Parathyroid adenoma (tissue), 2 donors: ENCODE data around the gene INAVA.

Experiments
- H2AFZ ChIP-seq: fragments of 300-600 bp; sonication (generic); one replicate; pipeline ENCODE4 v1.7.0; 2017; ENCODE audit warnings: antibody characterized with exemption, mild to moderate bottlenecking
- H3K27ac ChIP-seq: fragments of 300-600 bp; sonication (generic); one replicate; pipeline ENCODE4 v1.7.0; 2017
- H3K27me3 ChIP-seq: fragments of 300-600 bp; sonication (generic); one replicate; pipeline ENCODE4 v1.7.0; 2017; ENCODE audit warnings: low read length; ENCODE audit not compliant: control insufficient read depth, insufficient read depth
- H3K36me3 ChIP-seq: fragments of 300-600 bp; sonication (generic); one replicate; pipeline ENCODE4 v1.7.0; 2017; ENCODE audit warnings: low read length; ENCODE audit not compliant: control insufficient read depth, insufficient read depth
- H3K4me1 ChIP-seq: fragments of 300-600 bp; sonication (generic); one replicate; pipeline ENCODE4 v1.7.0; 2017; ENCODE audit warnings: control low read depth
- H3K4me2 ChIP-seq: fragments of 300-600 bp; sonication (generic); one replicate; pipeline ENCODE4 v1.7.0; 2017; ENCODE audit warnings: low read length
- H3K4me3 ChIP-seq: fragments of 300-600 bp; sonication (generic); one replicate; pipeline ENCODE4 v1.7.0; 2017; ENCODE audit warnings: low read depth, low read length
- H3K79me2 ChIP-seq: fragments of 300-600 bp; sonication (generic); one replicate; pipeline ENCODE4 v1.7.0; 2017; ENCODE audit warnings: control low read depth
- H3K9ac ChIP-seq: fragments of 300-600 bp; sonication (generic); one replicate; pipeline ENCODE4 v1.7.0; 2017; ENCODE audit warnings: mild to moderate bottlenecking
- H3K9me3 ChIP-seq: fragments of 300-600 bp; sonication (generic); one replicate; pipeline ENCODE4 v1.7.0; 2017; ENCODE audit warnings: low read length; ENCODE audit not compliant: control insufficient read depth
- CTCF ChIP-seq: fragments of 300-600 bp; sonication (generic); IDR thresholded peaks from one replicate; pipeline ENCODE4 v1.7.0; 2017; ENCODE audit warnings: antibody characterized with exemption, mild to moderate bottlenecking
- donor health status: primary hyperparathyroidism.

INAVA gene

GRCh38 chr1:200899954-200900867, 5.5 kb downstream of the INAVA start:
- Histone ChIP-seq H3K4me1 (no peaks in the 10 kb centered on the region), H3K27me3 (no peaks in the 10 kb centered on the region), H2AFZ (no peak overlapping the region), H3K27ac (no peak overlapping the region), H3K4me2 (no peak overlapping the region), H3K9me3 (no peaks in the 10 kb centered on the region), H3K79me2 (no peaks in the 10 kb centered on the region), H3K36me3 (no peaks in the 10 kb centered on the region), H3K9ac (no peak overlapping the region), H3K4me3 (no peak overlapping the region)
- no peak for TF ChIP-seq CTCF

- H3K9ac ChIP-seq, result no peak overlapping the region
- H3K4me1 ChIP-seq, result no peaks in the 10 kb centered on the region
- no peak overlapping the region for H3K4me3 ChIP-seq
- no peaks in the 10 kb centered on the region for H3K79me2 ChIP-seq
- H3K27ac ChIP-seq, result no peak overlapping the region
- no peaks in the 10 kb centered on the region for H3K27me3 ChIP-seq
- no peak for TF ChIP-seq CTCF
- H2AFZ ChIP-seq, result no peak overlapping the region
- H3K9me3 ChIP-seq, result no peaks in the 10 kb centered on the region
- H3K4me2 ChIP-seq, result no peak overlapping the region
- H3K36me3 ChIP-seq, result no peaks in the 10 kb centered on the region
These were observed 6.2 kb downstream of the INAVA start for GRCh38 chr1:200900877-200901276.

GRCh38 chr1:200901350-200901749, 6.7 kb downstream of the INAVA start:
- no peak overlapping the region for H3K9ac ChIP-seq

GRCh38 chr1:200901796-200902444, 7.2 kb downstream of the INAVA start:
- H3K4me3 ChIP-seq, result no peak overlapping the region
- TF ChIP-seq CTCF, result no peak
- no peaks in the 10 kb centered on the region for H3K27me3 ChIP-seq
- no peaks in the 10 kb centered on the region for H3K4me1 ChIP-seq
- no peaks in the 10 kb centered on the region for H3K9me3 ChIP-seq
- no peak overlapping the region for H3K9ac ChIP-seq
- no peak overlapping the region for H3K27ac ChIP-seq
- no peaks in the 10 kb centered on the region for H3K36me3 ChIP-seq
- H2AFZ ChIP-seq, result no peak overlapping the region
- H3K79me2 ChIP-seq, result no peaks in the 10 kb centered on the region
- no peak overlapping the region for H3K4me2 ChIP-seq

More at GRCh38 chr1:200901350-200901749, 6.7 kb downstream of the INAVA start:
- H2AFZ ChIP-seq, result no peak overlapping the region
- H3K36me3 ChIP-seq, result no peaks in the 10 kb centered on the region
- H3K79me2 ChIP-seq, result no peaks in the 10 kb centered on the region
- no peak overlapping the region for H3K4me2 ChIP-seq
- H3K9me3 ChIP-seq, result no peaks in the 10 kb centered on the region
- no peak overlapping the region for H3K27ac ChIP-seq
- no peaks in the 10 kb centered on the region for H3K4me1 ChIP-seq
- TF ChIP-seq CTCF, result no peak
- H3K27me3 ChIP-seq, result no peaks in the 10 kb centered on the region
- H3K4me3 ChIP-seq, result no peak overlapping the region
